IMR-90 (cell line): ENCODE measurements around the gene MBOAT2. TPM values are rescaled to one million over a fixed set of nuclear protein-coding genes. Genes with fewer than 3 reads are reported as not detected.

ENCODE experiments used
- ATAC-seq: fragments of 200-7000 bp; cut with Tn5 transposase; 2 replicates; pipeline ENCODE4 v1.9.1; 2020; ENCODE audit warnings: low read depth, mild to moderate bottlenecking, moderate library complexity
- BruUV-seq: library from RNA; stranded (reverse); fragments of 400-500 nt; replicated peaks from 2 replicates; lab custom pipeline; 2021; lab: Mats Ljungman, UMichigan
- CTCF ChIA-PET: fragments of 300-600 bp; formaldehyde crosslinking; extraction: SDS; loops from one replicate; lab custom pipeline; 2021; ENCODE audit warnings: antibody characterized with exemption; lab: Yijun Ruan, JAX
- POLR2A ChIA-PET: fragments of 300-600 bp; sonication (Branson Sonifier 250); formaldehyde crosslinking; loops from one replicate; lab custom pipeline; 2022; ENCODE audit warnings: antibody characterized with exemption; ENCODE audit not compliant: unreplicated experiment; lab: Charles Lee
- DNase-seq: peaks from one replicate; pipeline ENCODE4 v3.0.0; 2013
- H2AFZ ChIP-seq: replicated peaks from 2 replicates; pipeline ENCODE3; 2013; ENCODE audit warnings: low read length, mild to moderate bottlenecking; ENCODE audit not compliant: poor library complexity
- H2AK5ac ChIP-seq: 2 replicates; pipeline ENCODE4 v1.6.1; 2013; ENCODE audit warnings: low read depth, low read length, inconsistent platforms
- H2AK9ac ChIP-seq: replicated peaks from 2 replicates; pipeline ENCODE3; 2013; ENCODE audit warnings: mild to moderate bottlenecking, low read depth, low read length, moderate library complexity; ENCODE audit not compliant: poor library complexity
- H2BK120ac ChIP-seq: 2 replicates; pipeline ENCODE4 v1.6.1; 2013; ENCODE audit warnings: low read depth, low read length, inconsistent platforms
- H2BK15ac ChIP-seq: 3 replicates; pipeline ENCODE4 v1.6.1; 2013; ENCODE audit warnings: low read depth, low read length, inconsistent platforms
- H2BK20ac ChIP-seq: 2 replicates; pipeline ENCODE4 v1.6.1; 2013; ENCODE audit warnings: low read depth, mild to moderate bottlenecking, inconsistent platforms, low read length, moderate library complexity
- H2BK5ac ChIP-seq: 2 replicates; pipeline ENCODE4 v1.6.1; 2013; ENCODE audit warnings: mild to moderate bottlenecking, low read depth, low read length, inconsistent platforms; ENCODE audit not compliant: poor library complexity, severe bottlenecking
- H3K14ac ChIP-seq: replicated peaks from 2 replicates; pipeline ENCODE4 v1.6.1; 2013; ENCODE audit warnings: low read depth, low read length, inconsistent platforms
- H3K18ac ChIP-seq: 2 replicates; pipeline ENCODE4 v1.6.1; 2013; ENCODE audit warnings: low read depth, low read length, control low read depth
- H3K23ac ChIP-seq: 2 replicates; pipeline ENCODE4 v1.6.1; 2013; ENCODE audit warnings: low read depth, low read length, inconsistent platforms
- H3K27ac ChIP-seq: 2 replicates; pipeline ENCODE4 v1.5.1; 2013; ENCODE audit warnings: mild to moderate bottlenecking, control low read depth, low read length; ENCODE audit not compliant: insufficient read depth
- H3K27me3 ChIP-seq: 2 replicates; pipeline ENCODE4 v1.6.1; 2013; ENCODE audit warnings: low read length; ENCODE audit not compliant: control insufficient read depth, insufficient read depth
- H3K36me3 ChIP-seq: 2 replicates; pipeline ENCODE4 v1.6.1; 2013; ENCODE audit warnings: low read length, mixed read lengths; ENCODE audit not compliant: control insufficient read depth, insufficient read depth
- H3K4ac ChIP-seq: 2 replicates; pipeline ENCODE4 v1.6.1; 2013; ENCODE audit warnings: low read depth, low read length, inconsistent platforms
- H3K4me1 ChIP-seq: 2 replicates; pipeline ENCODE4 v1.6.1; 2013; ENCODE audit warnings: low read length, mixed read lengths; ENCODE audit not compliant: control insufficient read depth, insufficient read depth
- H3K4me2 ChIP-seq: 2 replicates; pipeline ENCODE4 v1.6.1; 2013; ENCODE audit warnings: low read depth, mild to moderate bottlenecking, control low read depth, low read length, moderate library complexity
- H3K4me3 ChIP-seq: 2 replicates; pipeline ENCODE4 v1.5.1; 2013; ENCODE audit warnings: low read depth, mild to moderate bottlenecking, control low read depth, low read length, moderate library complexity; ENCODE audit not compliant: insufficient read depth
- H3K56ac ChIP-seq: 2 replicates; pipeline ENCODE4 v1.6.1; 2013; ENCODE audit warnings: low read length, inconsistent platforms; ENCODE audit not compliant: insufficient read depth; ENCODE audit errors: extremely low read depth
- H3K79me1 ChIP-seq, 2 experiments: 2 replicates each; pipeline ENCODE4 v1.6.1; 2013; ENCODE audit warnings: low read length in 2 of 2, inconsistent platforms in 1 of 2, low read depth in 1 of 2
- H3K9ac ChIP-seq: 2 replicates; pipeline ENCODE4 v1.6.1; 2013; ENCODE audit warnings: low read depth, low read length, control low read depth
- H3K9me1 ChIP-seq: 2 replicates; pipeline ENCODE4 v1.6.1; 2013; ENCODE audit warnings: low read length, inconsistent platforms; ENCODE audit not compliant: insufficient read depth
- H3K9me3 ChIP-seq: 2 replicates; pipeline ENCODE4 v1.6.1; 2013; ENCODE audit warnings: low read length; ENCODE audit not compliant: control insufficient read depth, insufficient read depth
- H4K20me1 ChIP-seq: 2 replicates; pipeline ENCODE4 v1.6.1; 2013; ENCODE audit warnings: low read length, inconsistent platforms; ENCODE audit not compliant: insufficient read depth
- H4K5ac ChIP-seq: 2 replicates; pipeline ENCODE4 v1.6.1; 2013; ENCODE audit warnings: mild to moderate bottlenecking, low read depth, low read length, control low read depth
- H4K8ac ChIP-seq, 2 experiments: 2 replicates each; pipeline ENCODE4 v1.6.1; 2013; ENCODE audit warnings: low read depth in 2 of 2, low read length in 2 of 2, control low read depth in 1 of 2, inconsistent platforms in 1 of 2
- H4K91ac ChIP-seq: 2 replicates; pipeline ENCODE4 v1.6.1; 2013; ENCODE audit warnings: low read depth, low read length, inconsistent platforms; ENCODE audit not compliant: insufficient read depth
- BHLHE40 ChIP-seq: fragments of 150-350 bp; IDR thresholded peaks from 2 replicates; pipeline ENCODE4 v1.6.1; 2016; ENCODE audit warnings: mild to moderate bottlenecking, low read depth, low read length
- CEBPB ChIP-seq: IDR thresholded peaks from 2 replicates; pipeline ENCODE4 v1.6.1; 2012; ENCODE audit warnings: low read depth, low read length, improper control_type of control experiment
- CHD1 ChIP-seq: IDR thresholded peaks from 2 replicates; pipeline ENCODE4 v1.6.1; 2012; ENCODE audit warnings: low read depth, low read length, improper control_type of control experiment
- FOS ChIP-seq: fragments of 150-350 bp; IDR thresholded peaks from 2 replicates; pipeline ENCODE4 v1.6.1; 2016; ENCODE audit warnings: low read depth, low read length
- MAFK ChIP-seq: IDR thresholded peaks from 2 replicates; pipeline ENCODE4 v1.6.1; 2012; ENCODE audit warnings: low read depth, low read length, improper control_type of control experiment
- MAZ ChIP-seq: IDR thresholded peaks from 2 replicates; pipeline ENCODE4 v1.6.1; 2012; ENCODE audit warnings: low read depth, mild to moderate bottlenecking, low read length, improper control_type of control experiment, moderate library complexity, borderline replicate concordance
- MXI1 ChIP-seq: IDR thresholded peaks from 2 replicates; pipeline ENCODE4 v1.6.1; 2012; ENCODE audit warnings: low read depth, mild to moderate bottlenecking, low read length, moderate library complexity, borderline replicate concordance
- NFE2L2 ChIP-seq: fragments of 150-350 bp; IDR thresholded peaks from 2 replicates; pipeline ENCODE4 v1.6.1; 2016; ENCODE audit warnings: low read depth, mild to moderate bottlenecking, low read length
- POLR2A ChIP-seq: IDR thresholded peaks from 2 replicates; pipeline ENCODE4 v1.6.1; 2012; ENCODE audit warnings: mild to moderate bottlenecking, low read depth, low read length
- RAD21 ChIP-seq: IDR thresholded peaks from 2 replicates; pipeline ENCODE4 v1.6.1; 2012; ENCODE audit warnings: low read length, improper control_type of control experiment
- RCOR1 ChIP-seq: IDR thresholded peaks from 2 replicates; pipeline ENCODE4 v1.6.1; 2012; ENCODE audit warnings: mild to moderate bottlenecking, low read length, improper control_type of control experiment; ENCODE audit not compliant: insufficient replicate concordance
- RFX5 ChIP-seq: IDR thresholded peaks from 2 replicates; pipeline ENCODE4 v1.8.0; 2012; ENCODE audit warnings: low read depth, mild to moderate bottlenecking, low read length, moderate library complexity
- SMC3 ChIP-seq: fragments of 150-350 bp; IDR thresholded peaks from 2 replicates; pipeline ENCODE4 v1.6.1; 2016; ENCODE audit warnings: low read depth, mild to moderate bottlenecking, antibody characterized with exemption, low read length, moderate library complexity
- USF2 ChIP-seq: fragments of 150-350 bp; IDR thresholded peaks from 2 replicates; pipeline ENCODE4 v1.6.1; 2017; ENCODE audit warnings: mild to moderate bottlenecking, antibody characterized with exemption, low read length, low read depth
- WGBS, 2 experiments: methylation state at CpG; one replicate each; pipeline versions ENCODE4 v1.1.5 to v1.1.7; 2013; ENCODE audit warnings: missing lambda C conversion rate in 2 of 2; ENCODE audit not compliant: insufficient read length in 1 of 2; ENCODE audit errors: extremely low coverage in 2 of 2; 5-methylcytosine and 5-hydroxymethylcytosine counted together
- dilution Hi-C: fragments of 300-500 bp; cut with HindIII; formaldehyde crosslinking; loops from one replicate; pipeline ENCODE4 v1.14.3; 2018; ENCODE audit warnings: low sequenced_read_pairs; ENCODE audit not compliant: unreplicated experiment
- in situ Hi-C: fragments of 300-500 bp; cut with MboI; formaldehyde crosslinking; loops from 3 replicates; pipeline ENCODE4 v1.14.3; 2019; ENCODE audit warnings: low sequenced_read_pairs, inconsistent platforms, mixed read lengths
- intact Hi-C: fragments of 100-400 bp; cut with micrococcal nuclease; formaldehyde crosslinking; loops from 2 replicates; pipeline ENCODE4 v1.10.0; 2022
- polyA plus RNA-seq, 3 experiments: library from polyadenylated mRNA; depleted of rRNA; stranded (reverse); fragments of >200 nt; gene quantifications; 2 replicates each; pipeline ENCODE4 v1.2.3, GENCODE V29; 2012; ENCODE audit warnings: low replicate concordance in 1 of 3
- total RNA-seq: library from RNA; depleted of rRNA; stranded (reverse); fragments of >200 nt; gene quantifications from 2 replicates; pipeline ENCODE4 v1.2.3, GENCODE V29; 2012
- TF ChIP-seq, protein P1 (sequence below): conservative IDR thresholded peaks from 2 replicates; pipeline ENCODE4 v1.5.1; 2012; ENCODE audit warnings: mild to moderate bottlenecking, low read depth, low read length, improper control_type of control experiment
- TF ChIP-seq, protein P2 (sequence below): fragments of 150-350 bp; IDR thresholded peaks from 2 replicates; pipeline ENCODE4 v1.6.1; 2016; ENCODE audit warnings: low read depth, mild to moderate bottlenecking, low read length, moderate library complexity, borderline replicate concordance

The MBOAT2 gene
- total and polyA plus RNA-seq, 2 of the 4 experiments (the other 2 are of a cell fraction): 33.9 to 102 TPM

- Histone ChIP-seq H3K27ac (no peak overlapping the region), H3K56ac (no peak overlapping the region), H3K4ac (no peak overlapping the region), H3K4me3 (no peak overlapping the region), H2AK5ac (no peak overlapping the region), H2BK5ac (no peak overlapping the region), H3K9ac (no peak overlapping the region), H2BK120ac (no peak overlapping the region), H2AFZ (no peak overlapping the region), H2AK9ac (no peak overlapping the region), H3K4me1 (peaks cover 6% of the 10 kb centered on the region; the same call in 1 of the 2 replicates), H4K20me1 (peaks cover 21% of the 10 kb centered on the region), H2BK15ac (no peak overlapping the region), H3K23ac (no peak overlapping the region), H3K79me1 (peaks cover 43 to 82% of the 10 kb centered on the region in 2 experiments), H2BK20ac (no peak overlapping the region), H3K27me3 (no peaks in the 10 kb centered on the region), H3K9me1 (peaks cover 21% of the 10 kb centered on the region), H3K14ac (no peak overlapping the region), H4K8ac (no peak overlapping the region), H4K91ac (no peak overlapping the region), H3K18ac (no peak overlapping the region), H3K36me3 (no peaks in the 10 kb centered on the region), H3K4me2 (no peak overlapping the region), H4K5ac (no peak overlapping the region), H3K9me3 (no peaks in the 10 kb centered on the region)
- POLR2A ChIA-PET: no interaction called here
- no peak for DNase-seq
- BruUV-seq: no TSS peak
- WGBS, 2 experiments: 100% methylated on average over 1 of the region's 2 CpGs; no CpG with 5 or more reads in 1 of the 2 experiments
- CTCF ChIA-PET: interaction anchor here (0.6 kb wide), 1 partner anchor 784 kb away, joined by 3 read pairs; no protein-coding TSS in a partner anchor
- in situ Hi-C loops: no loop called here
- no peak for TF ChIP-seq FOS
- no peak for TF ChIP-seq USF2
- no peak for TF ChIP-seq POLR2A
- TF ChIP-seq CEBPB: no peak
- no peak for TF ChIP-seq MXI1
- no peak for TF ChIP-seq NFE2L2
- no peak for TF ChIP-seq RAD21
- TF ChIP-seq, protein P1, sequence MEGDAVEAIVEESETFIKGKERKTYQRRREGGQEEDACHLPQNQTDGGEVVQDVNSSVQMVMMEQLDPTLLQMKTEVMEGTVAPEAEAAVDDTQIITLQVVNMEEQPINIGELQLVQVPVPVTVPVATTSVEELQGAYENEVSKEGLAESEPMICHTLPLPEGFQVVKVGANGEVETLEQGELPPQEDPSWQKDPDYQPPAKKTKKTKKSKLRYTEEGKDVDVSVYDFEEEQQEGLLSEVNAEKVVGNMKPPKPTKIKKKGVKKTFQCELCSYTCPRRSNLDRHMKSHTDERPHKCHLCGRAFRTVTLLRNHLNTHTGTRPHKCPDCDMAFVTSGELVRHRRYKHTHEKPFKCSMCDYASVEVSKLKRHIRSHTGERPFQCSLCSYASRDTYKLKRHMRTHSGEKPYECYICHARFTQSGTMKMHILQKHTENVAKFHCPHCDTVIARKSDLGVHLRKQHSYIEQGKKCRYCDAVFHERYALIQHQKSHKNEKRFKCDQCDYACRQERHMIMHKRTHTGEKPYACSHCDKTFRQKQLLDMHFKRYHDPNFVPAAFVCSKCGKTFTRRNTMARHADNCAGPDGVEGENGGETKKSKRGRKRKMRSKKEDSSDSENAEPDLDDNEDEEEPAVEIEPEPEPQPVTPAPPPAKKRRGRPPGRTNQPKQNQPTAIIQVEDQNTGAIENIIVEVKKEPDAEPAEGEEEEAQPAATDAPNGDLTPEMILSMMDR: no peak
- TF ChIP-seq BHLHE40: no peak
- TF ChIP-seq CHD1: no peak
- no peak for TF ChIP-seq SMC3
- TF ChIP-seq MAZ: no peak
- TF ChIP-seq RCOR1: no peak
- TF ChIP-seq, protein P2, sequence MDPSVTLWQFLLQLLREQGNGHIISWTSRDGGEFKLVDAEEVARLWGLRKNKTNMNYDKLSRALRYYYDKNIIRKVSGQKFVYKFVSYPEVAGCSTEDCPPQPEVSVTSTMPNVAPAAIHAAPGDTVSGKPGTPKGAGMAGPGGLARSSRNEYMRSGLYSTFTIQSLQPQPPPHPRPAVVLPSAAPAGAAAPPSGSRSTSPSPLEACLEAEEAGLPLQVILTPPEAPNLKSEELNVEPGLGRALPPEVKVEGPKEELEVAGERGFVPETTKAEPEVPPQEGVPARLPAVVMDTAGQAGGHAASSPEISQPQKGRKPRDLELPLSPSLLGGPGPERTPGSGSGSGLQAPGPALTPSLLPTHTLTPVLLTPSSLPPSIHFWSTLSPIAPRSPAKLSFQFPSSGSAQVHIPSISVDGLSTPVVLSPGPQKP: no peak
- no peak for TF ChIP-seq RFX5
- TF ChIP-seq MAFK: no peak
- intact Hi-C loops: no loop called here
- dilution Hi-C loops: no loop called here
- ATAC-seq: no peak
These were observed 5.9 kb downstream of the MBOAT2 start for GRCh38 chr2:8997631-8998030.
